ENCODE data around the gene PID1.

- TF ChIP-seq POLR2A (IDR thresholded peaks at IDR 0.05): no peak
- no peak for TF ChIP-seq CTCF (IDR thresholded peaks at IDR 0.05 in 8 of 11, conservative IDR thresholded peaks at IDR 0.05 in 3 of 11)
- no peak for TF ChIP-seq POLR2AphosphoS5 (IDR thresholded peaks at IDR 0.05)
Measured at GRCh38 chr2:229252280-229252679, 18.8 kb downstream of the PID1 start.
